GM12892 (cell line): ENCODE measurements around the gene SBK3.

ENCODE experiments used
- POLR2A ChIP-seq: IDR thresholded peaks from 2 replicates; pipeline ENCODE4 v1.6.1; 2011; ENCODE audit warnings: low read depth, low read length, control low read depth
- POLR2AphosphoS5 ChIP-seq: IDR thresholded peaks from 2 replicates; pipeline ENCODE4 v1.6.1; 2011; ENCODE audit warnings: low read depth, low read length, control low read depth
- TAF1 ChIP-seq: IDR thresholded peaks from 2 replicates; pipeline ENCODE4 v1.6.1; 2011; ENCODE audit warnings: low read depth, mild to moderate bottlenecking, control low read depth, low read length, borderline replicate concordance

DNA sequence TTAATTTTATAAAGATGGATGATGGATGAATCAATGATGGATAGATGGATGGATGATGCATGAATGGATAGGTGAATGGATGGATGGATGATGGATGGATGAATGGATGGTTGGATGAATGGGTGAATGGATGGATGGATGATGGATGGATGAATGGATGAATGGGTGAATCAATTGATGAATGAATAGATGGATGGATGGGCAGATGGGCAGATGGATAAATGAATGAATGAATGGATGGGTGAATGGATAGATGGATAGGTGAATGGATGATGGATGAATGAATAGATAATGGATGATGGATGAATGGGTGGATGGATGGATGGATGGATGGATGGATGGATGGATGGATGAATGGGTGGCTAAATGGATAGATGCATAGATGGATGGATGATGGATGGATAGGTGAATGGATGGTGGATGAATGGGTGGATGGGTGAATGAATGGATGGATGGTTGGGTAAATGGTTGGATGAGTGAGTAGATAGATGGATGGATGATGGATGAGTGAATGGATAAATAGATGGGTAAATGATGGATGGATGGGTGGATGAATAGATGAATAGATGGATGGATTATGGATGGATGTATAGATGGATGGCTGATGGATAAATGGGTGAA is 22.5 kb upstream of the SBK3 start:
- no peak for TF ChIP-seq POLR2AphosphoS5
- no peak for TF ChIP-seq POLR2A
- TF ChIP-seq TAF1: no peak
